Measurements from ENCODE around the gene TSSK1B.

The TSSK1B gene

GRCh38 chr5:113384782-113385285, 50.0 kb downstream of the TSSK1B start:
- no peaks in the 10 kb centered on the region for H3K79me2 ChIP-seq
- H3K4me1 ChIP-seq = no peaks in the 10 kb centered on the region
- no peaks in the 10 kb centered on the region for H3K36me3 ChIP-seq (ENCODE audit: control insufficient read depth, insufficient read depth, low read length)
- TF ChIP-seq CTCF (IDR thresholded peaks at IDR 0.05) = no peak
- H3K4me2 ChIP-seq (ENCODE audit: low read length) = no peak overlapping the region
- no peak overlapping the region for H3K9ac ChIP-seq
- no peaks in the 10 kb centered on the region for H3K27me3 ChIP-seq (ENCODE audit: control insufficient read depth, insufficient read depth, low read length)
- no peak overlapping the region for H3K27ac ChIP-seq
- H2AFZ ChIP-seq = no peak overlapping the region
- no peak overlapping the region for H3K4me3 ChIP-seq (ENCODE audit: low read depth, low read length)
- no peaks in the 10 kb centered on the region for H3K9me3 ChIP-seq (ENCODE audit: control insufficient read depth, low read length)

DNA sequence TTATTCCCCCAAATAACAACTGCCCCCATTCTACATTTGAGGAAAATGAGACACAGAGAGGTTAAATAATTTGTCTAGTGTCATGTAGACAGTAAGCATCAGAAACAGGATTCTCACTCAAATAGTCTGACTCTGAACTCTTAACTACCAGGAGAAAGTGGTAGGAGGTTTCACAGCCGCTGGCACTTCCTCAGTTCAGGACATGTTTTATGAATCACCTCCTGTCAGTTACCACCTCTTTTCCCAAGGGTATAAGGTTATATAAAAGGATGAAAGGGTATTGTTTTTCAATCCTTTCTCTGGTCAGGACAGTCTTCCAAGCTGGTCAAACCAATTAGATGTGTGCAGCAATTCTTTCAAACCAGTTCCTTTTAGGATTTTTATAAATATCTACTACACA, 52.1 kb downstream of the TSSK1B start:
- no peak overlapping the region for H2AFZ ChIP-seq
- no peaks in the 10 kb centered on the region for H3K79me2 ChIP-seq
- no peaks in the 10 kb centered on the region for H3K36me3 ChIP-seq (ENCODE audit: control insufficient read depth, insufficient read depth, low read length)
- no peaks in the 10 kb centered on the region for H3K9me3 ChIP-seq (ENCODE audit: control insufficient read depth, low read length)
- H3K27ac ChIP-seq = no peak overlapping the region
- TF ChIP-seq CTCF (IDR thresholded peaks at IDR 0.05) = no peak
- H3K4me2 ChIP-seq (ENCODE audit: low read length) = no peak overlapping the region
- no peak overlapping the region for H3K4me3 ChIP-seq (ENCODE audit: low read depth, low read length)
- no peaks in the 10 kb centered on the region for H3K27me3 ChIP-seq (ENCODE audit: control insufficient read depth, insufficient read depth, low read length)
- H3K9ac ChIP-seq = no peak overlapping the region
- no peaks in the 10 kb centered on the region for H3K4me1 ChIP-seq

All from parathyroid adenoma (tissue), 2 donors.